ENCODE data around the gene RNF220. TPM values are rescaled to one million over a fixed set of nuclear protein-coding genes. Genes with fewer than 3 reads are reported as not detected.

RNF220 gene
- total and polyA plus RNA-seq, 2 of the 13 experiments (the other 11 are each of a cell fraction or from before 2014, with no cell fraction given) = 48.2 to 72.1 TPM

DNA sequence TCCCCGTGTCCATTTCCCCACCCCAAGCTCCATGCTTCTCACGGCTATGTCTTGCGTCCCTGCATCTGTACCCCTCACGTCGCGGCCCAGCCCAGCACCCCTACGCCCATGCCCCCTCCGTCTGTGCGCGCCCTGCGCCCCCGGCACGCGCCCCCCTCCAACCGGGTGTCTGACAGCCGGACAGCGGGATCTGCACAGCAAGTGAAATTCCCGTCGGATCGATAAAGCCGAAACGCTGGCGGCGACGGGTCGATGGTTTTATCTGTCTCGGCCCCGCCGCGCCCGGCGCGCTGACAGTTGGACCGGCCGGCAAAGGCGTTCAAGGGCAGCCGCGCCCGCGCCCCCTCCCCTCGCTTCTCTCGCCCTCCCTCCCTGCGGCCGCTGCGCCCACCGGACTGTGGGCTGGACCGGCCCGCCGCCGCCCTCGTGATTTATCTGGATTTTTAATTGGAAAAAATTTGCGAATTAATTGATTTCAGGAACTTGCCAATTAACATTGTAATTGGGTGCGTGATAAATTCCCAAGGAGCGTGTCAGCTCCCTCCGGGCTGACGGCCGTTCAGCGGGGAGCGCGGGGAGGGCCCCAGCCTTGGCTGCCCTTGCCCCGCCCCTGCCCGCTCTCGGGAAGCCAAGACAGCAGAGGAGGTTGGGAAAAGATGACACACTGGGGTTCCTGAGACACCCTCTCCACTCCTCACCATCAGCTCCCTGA lies 212.1 kb downstream of the RNF220 start (continued):
- TF ChIP-seq, protein P1, sequence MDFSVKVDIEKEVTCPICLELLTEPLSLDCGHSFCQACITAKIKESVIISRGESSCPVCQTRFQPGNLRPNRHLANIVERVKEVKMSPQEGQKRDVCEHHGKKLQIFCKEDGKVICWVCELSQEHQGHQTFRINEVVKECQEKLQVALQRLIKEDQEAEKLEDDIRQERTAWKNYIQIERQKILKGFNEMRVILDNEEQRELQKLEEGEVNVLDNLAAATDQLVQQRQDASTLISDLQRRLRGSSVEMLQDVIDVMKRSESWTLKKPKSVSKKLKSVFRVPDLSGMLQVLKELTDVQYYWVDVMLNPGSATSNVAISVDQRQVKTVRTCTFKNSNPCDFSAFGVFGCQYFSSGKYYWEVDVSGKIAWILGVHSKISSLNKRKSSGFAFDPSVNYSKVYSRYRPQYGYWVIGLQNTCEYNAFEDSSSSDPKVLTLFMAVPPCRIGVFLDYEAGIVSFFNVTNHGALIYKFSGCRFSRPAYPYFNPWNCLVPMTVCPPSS (IDR thresholded peaks at IDR 0.05) = no peak
- TF ChIP-seq, protein P2, sequence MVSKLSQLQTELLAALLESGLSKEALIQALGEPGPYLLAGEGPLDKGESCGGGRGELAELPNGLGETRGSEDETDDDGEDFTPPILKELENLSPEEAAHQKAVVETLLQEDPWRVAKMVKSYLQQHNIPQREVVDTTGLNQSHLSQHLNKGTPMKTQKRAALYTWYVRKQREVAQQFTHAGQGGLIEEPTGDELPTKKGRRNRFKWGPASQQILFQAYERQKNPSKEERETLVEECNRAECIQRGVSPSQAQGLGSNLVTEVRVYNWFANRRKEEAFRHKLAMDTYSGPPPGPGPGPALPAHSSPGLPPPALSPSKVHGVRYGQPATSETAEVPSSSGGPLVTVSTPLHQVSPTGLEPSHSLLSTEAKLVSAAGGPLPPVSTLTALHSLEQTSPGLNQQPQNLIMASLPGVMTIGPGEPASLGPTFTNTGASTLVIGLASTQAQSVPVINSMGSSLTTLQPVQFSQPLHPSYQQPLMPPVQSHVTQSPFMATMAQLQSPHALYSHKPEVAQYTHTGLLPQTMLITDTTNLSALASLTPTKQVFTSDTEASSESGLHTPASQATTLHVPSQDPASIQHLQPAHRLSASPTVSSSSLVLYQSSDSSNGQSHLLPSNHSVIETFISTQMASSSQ (IDR thresholded peaks at IDR 0.05; ENCODE audit: low read depth) = no peak
- TF ChIP-seq, protein P2 (CRISPR knock-in tag; IDR thresholded peaks at IDR 0.05; ENCODE audit: borderline replicate concordance) = no peak
- TF ChIP-seq RBM22 (optimal IDR thresholded peaks at IDR 0.05; ENCODE audit: low read length) = no peak
- TF ChIP-seq, protein P3, sequence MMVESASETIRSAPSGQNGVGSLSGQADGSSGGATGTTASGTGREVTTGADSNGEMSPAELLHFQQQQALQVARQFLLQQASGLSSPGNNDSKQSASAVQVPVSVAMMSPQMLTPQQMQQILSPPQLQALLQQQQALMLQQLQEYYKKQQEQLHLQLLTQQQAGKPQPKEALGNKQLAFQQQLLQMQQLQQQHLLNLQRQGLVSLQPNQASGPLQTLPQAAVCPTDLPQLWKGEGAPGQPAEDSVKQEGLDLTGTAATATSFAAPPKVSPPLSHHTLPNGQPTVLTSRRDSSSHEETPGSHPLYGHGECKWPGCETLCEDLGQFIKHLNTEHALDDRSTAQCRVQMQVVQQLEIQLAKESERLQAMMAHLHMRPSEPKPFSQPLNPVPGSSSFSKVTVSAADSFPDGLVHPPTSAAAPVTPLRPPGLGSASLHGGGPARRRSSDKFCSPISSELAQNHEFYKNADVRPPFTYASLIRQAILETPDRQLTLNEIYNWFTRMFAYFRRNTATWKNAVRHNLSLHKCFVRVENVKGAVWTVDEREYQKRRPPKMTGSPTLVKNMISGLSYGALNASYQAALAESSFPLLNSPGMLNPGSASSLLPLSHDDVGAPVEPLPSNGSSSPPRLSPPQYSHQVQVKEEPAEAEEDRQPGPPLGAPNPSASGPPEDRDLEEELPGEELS (CRISPR knock-in tag; IDR thresholded peaks at IDR 0.05) = no peak
